PC-9 (cell line): ENCODE measurements around the gene SAPCD2.
"Not testable (repeated sequence)": the region's sequence is repeated elsewhere in the genome, so short reads cannot be mapped to it uniquely, and the experiment has no call there.

ENCODE experiments used
- EZH2 ChIP-seq: fragments of 200-600 bp; sonication (generic); IDR thresholded peaks from 2 replicates; pipeline ENCODE4 v1.8.0; 2017; ENCODE audit warnings: antibody characterized with exemption, low read depth
- TF ChIP-seq, protein P1 (sequence below): fragments of 200-600 bp; sonication (generic); conservative IDR thresholded peaks from 2 replicates; pipeline ENCODE4 v1.6.1; 2017; ENCODE audit warnings: mixed run types, antibody characterized with exemption, mild to moderate bottlenecking, moderate library complexity

DNA sequence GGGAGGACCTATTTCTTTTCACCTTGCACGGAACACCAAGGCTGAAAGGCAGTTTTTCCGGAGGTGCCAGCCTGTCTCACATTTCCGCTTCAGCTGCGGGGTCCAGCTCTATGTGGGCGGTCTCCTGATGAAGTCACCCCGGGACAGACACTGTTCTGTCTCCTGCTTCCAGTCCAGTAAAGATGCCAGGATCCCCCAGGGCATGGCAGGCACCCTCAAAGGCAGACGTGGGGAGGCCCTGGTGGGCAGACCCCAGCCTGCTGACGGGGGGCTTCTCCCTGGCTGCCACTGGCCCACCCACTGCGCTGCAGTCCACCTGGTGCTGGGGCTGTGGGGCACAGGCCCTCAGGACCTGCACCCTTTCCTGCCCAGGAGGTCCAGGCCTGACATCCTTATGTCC, 7.6 kb downstream of the SAPCD2 start:
- TF ChIP-seq, protein P1, sequence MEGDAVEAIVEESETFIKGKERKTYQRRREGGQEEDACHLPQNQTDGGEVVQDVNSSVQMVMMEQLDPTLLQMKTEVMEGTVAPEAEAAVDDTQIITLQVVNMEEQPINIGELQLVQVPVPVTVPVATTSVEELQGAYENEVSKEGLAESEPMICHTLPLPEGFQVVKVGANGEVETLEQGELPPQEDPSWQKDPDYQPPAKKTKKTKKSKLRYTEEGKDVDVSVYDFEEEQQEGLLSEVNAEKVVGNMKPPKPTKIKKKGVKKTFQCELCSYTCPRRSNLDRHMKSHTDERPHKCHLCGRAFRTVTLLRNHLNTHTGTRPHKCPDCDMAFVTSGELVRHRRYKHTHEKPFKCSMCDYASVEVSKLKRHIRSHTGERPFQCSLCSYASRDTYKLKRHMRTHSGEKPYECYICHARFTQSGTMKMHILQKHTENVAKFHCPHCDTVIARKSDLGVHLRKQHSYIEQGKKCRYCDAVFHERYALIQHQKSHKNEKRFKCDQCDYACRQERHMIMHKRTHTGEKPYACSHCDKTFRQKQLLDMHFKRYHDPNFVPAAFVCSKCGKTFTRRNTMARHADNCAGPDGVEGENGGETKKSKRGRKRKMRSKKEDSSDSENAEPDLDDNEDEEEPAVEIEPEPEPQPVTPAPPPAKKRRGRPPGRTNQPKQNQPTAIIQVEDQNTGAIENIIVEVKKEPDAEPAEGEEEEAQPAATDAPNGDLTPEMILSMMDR, result not testable (repeated sequence)
- not testable (repeated sequence) for TF ChIP-seq EZH2
